ENCODE results near the gene OVOL1. TPM values are rescaled to one million over a fixed set of nuclear protein-coding genes. Genes with fewer than 3 reads are reported as not detected.
A peak's percentile ranks its signal among the peaks of the same experiment; 100 is the strongest.

OVOL1 gene
- total RNA-seq, 1 donor from 2014 or later, result 25.8 TPM

- no peak for DNase-seq (ENCODE audit: low spot score)
These were observed 9.0 kb upstream of the OVOL1 start for GRCh38 chr11:65777821-65778361.

- no peak for DNase-seq (ENCODE audit: low spot score)
These were observed 8.4 kb upstream of the OVOL1 start for GRCh38 chr11:65778431-65778900.

- peak; percentile 41 for DNase-seq (ENCODE audit: low spot score)
These were observed 7.8 kb upstream of the OVOL1 start for GRCh38 chr11:65778901-65779668.

GRCh38 chr11:65779669-65779918, 7.3 kb upstream of the OVOL1 start:
- no peak for DNase-seq (ENCODE audit: low spot score)

DNA sequence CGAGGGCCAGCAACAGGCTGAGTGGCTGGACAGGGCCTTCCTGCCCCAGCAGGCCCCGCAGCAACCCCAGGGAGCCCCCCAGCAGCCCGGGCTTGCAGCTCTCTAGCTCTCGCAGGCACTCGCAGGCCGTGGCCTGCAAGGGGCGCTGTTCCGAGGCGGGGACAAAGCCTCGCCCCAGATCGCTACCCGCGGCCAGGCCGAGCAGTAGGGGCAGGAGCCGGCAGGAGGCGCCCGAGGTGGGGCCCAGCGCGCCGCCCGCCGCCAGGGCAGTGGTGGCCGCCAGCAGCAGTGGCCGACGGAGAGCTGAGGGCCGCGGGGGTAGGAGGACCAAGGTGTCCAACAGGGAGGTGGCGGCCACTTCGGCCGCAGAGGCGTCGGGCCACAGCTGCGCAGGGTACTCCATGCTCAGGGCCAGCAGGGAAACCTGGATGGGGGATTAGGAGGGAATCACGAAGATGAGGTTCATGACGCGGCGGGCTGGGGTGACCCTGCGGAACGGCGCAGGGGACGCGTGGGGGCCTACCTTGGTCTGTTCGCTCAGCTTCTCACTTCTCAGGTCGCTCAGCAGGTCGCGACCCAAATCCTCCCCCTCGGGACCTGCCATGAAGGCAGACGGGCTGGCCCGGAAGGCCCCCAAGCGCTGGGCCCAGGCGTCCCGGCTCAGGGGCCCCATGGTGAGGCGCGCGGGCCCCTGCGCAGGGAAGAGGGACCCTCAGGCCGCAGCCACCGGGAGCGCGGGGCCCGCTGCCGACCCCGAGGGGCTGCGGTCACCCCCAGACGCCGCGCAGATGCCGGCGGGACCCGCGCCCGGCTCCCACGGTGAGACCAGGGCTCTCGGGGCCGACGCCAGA, 6.7 kb upstream of the OVOL1 start:
- DNase-seq (ENCODE audit: low spot score), result peak; percentile 75

DNA sequence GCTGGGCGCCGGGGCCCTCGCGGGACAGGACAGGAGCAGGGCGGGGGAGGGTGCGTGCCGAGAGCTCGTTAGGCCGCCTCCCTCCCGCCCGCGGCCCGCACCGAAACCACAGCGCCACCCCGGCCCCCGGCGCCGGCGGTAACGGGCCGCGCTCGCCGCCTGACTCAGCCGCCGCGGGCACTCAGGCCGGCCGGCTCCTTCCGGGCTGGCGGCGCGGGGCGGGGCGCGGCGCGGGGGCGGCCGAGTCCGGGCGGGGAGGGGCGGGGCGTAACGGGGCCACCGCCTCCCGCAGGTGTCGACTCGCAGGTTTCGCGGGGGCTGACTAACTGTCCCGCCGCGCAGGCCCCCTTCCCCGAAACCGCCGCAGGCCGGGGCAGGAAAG, 6.1 kb upstream of the OVOL1 start, which contains the start of gene AP5B1:
TSS of gene AP5B1 (minus strand) at position 207 of the 382 bp plus-strand sequence. CDS start 385 bp downstream, outside the sequence.
- no peak for DNase-seq (ENCODE audit: low spot score)

DNA sequence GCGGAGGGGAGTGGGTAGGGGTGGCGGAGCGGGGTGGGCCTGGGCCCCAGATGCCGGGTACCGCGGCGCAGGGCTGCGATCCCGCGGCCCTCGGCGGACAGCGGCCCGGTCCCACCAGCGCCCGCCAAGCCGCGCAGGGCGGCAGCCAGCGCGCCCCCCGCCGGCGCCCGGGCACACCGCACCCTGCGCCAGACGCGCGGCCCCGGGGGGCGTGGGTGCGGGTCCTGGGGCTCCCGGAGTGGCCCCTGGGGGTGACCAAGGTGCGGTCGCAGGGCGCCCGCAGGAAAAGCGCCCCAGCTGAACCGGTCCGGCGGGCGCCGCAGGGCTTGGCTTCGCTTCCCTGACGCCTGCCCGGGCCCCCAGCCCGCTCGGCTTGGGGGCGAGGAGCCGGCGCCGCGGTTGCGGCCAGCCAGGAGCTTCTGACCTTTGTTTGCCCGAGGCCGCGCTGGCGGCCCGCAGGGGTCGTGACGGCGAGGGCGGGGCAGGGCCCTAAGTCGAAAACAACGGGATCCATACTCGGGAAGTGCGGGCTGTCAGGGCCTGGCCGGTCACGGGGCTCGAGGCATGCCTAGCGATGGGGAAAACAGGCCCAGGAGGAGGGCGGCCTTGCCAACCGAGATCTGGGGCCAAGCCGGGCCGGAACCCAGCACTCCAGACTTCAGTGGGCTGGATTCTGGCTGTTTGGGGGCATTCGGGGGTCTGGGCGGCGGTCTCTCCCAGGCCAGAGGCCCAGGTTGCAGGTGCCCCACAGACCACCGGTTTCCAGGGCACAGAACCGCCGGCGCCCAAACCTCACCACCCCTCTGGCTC, 5.5 kb upstream of the OVOL1 start:
- no peak for DNase-seq (ENCODE audit: low spot score)

- DNase-seq (ENCODE audit: low spot score), result no peak
These were observed 4.7 kb upstream of the OVOL1 start for GRCh38 chr11:65781962-65782815.

- no peak for DNase-seq (ENCODE audit: low spot score)
These were observed 4.0 kb upstream of the OVOL1 start for GRCh38 chr11:65782816-65783228.

DNA sequence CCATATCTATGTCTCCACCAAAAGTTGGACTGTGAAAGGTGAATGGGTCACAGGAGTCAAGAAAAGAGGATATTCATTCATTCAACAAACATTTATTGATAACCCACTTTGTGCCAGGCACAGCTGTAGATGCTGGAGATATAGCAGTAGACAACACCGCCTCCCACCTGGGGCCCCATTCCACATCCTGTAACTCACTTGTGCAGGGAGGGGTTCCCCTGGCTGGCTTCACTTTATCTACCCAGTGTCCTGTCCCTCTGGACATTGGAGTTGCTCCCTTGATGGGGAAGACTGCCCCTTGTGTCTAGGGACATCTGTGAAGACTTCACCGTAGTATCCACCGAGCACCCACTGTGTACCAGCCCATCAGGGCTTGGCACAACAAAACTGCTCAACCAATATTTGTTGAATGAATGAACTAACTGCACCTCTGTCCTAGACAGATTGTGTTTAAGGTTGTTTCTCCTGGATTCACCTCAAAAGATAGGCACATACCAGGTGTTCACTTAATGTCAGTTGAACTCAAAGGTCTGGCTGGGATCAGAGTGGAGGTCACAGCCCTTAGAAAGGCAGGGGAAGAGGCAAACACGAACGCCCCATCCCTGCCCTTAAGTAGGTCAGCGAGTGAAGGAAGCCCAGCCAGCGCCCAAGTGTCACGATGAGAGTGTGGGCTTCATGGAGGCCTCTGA, 1.4 kb upstream of the OVOL1 start:
- no peak for DNase-seq (ENCODE audit: low spot score)

GRCh38 chr11:65786008-65786785, 666 bp upstream of the OVOL1 start:
- DNase-seq (ENCODE audit: low spot score), result no peak

GRCh38 chr11:65787649-65788622, 1.1 kb downstream of the OVOL1 start:
- no peak for DNase-seq (ENCODE audit: low spot score)

- DNase-seq (ENCODE audit: low spot score), result no peak
These were observed 2.0 kb downstream of the OVOL1 start for GRCh38 chr11:65788821-65789220.

DNA sequence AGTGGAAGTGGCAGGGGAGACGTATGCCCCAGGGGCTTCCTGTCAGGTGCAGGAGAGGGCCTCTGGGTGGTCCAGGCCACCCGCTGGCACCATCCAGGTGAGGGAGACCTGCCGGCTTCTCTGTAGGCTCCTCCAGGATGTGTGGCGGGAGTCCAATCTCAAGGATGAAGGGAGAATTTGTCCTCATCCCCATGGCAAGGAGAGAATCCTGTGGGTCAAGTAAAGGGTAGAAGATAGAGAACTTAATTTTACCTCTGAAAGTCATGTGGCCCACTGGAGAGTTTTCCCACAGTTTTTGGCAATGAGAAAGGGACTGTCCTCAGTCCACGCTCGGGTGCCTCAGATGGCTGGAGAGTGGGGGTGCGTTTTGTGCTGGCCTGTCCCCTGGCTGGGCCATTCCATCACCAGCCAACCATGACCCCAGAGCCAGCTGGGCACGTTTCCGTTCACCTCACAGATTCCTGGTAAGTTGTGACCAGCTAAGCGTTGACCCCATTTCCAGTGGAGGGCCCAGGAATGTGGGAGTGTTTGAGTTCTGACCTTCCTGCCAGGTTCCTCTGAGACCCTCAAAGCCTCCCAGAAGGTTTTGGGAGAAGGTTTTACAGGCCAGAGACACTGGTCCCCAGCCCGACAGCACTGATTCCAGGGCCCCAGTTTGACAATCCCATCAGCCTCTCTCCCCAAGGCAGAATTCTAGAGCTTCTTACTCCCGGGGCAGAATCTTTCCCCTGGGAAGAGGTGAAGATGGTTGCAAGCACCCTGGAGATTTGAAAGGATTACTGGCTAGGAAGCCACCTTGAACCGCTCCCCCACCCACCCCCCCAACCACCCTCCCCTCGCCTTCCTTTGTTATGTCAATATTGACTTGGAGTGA, 2.6 kb downstream of the OVOL1 start:
- DNase-seq (ENCODE audit: low spot score), result no peak

- no peak for DNase-seq (ENCODE audit: low spot score)
These were observed 3.4 kb downstream of the OVOL1 start for GRCh38 chr11:65790104-65790901.

DNA sequence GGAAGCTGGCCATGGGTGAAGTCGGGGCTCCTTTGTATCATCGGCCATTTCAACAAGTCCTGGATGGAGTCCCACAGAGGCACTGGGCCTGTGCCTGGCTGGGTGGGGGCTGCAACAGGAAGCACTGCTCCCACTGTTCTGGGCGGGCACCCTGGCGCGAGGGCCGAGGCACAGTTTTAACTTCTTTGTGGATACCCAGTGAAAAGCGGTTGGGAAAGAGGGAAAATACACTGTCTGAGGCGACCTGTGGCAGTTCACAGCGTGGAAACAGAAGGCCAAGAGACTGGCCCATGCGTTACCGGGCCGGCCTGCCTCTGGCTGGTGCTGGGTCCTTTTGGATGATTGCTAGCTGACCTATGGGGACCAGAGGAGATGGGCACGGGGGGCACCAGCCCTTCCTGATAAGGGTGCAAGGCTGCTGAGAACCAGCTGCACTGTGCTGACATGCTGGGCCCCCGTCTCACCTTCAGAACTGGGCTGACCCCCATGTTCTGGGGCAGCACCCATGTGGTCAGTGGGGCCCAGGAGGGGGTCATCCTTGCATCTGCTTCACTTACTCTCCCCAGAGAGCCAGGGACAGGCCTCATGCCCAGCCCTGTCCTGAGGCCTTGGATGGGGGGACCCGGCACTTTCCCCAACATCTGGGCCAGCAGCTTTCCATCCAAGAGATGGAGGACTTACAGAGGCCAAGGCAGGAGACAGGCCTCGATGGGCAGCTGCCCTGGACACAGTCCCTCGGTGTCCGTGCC, 4.2 kb downstream of the OVOL1 start:
- DNase-seq (ENCODE audit: low spot score), result no peak
